Mesodermal cell (in vitro differentiated cells): ENCODE data around the gene CHST2.

ENCODE experiments used
- H3K27ac ChIP-seq: 2 replicates; pipeline ENCODE4 v1.7.0; 2013; ENCODE audit warnings: mild to moderate bottlenecking, low read depth, low read length, moderate library complexity; ENCODE audit not compliant: severe bottlenecking
- H3K36me3 ChIP-seq: 2 replicates; pipeline ENCODE4 v1.7.1; 2013; ENCODE audit warnings: mild to moderate bottlenecking, low read length, moderate library complexity; ENCODE audit not compliant: control insufficient read depth, insufficient read depth
- H3K4me1 ChIP-seq: one replicate; pipeline ENCODE4 v1.7.1; 2013; ENCODE audit warnings: mild to moderate bottlenecking, low read length; ENCODE audit not compliant: insufficient read depth, control insufficient read depth, poor library complexity, severe bottlenecking
- H3K4me3 ChIP-seq: 2 replicates; pipeline ENCODE4 v1.7.0; 2013; ENCODE audit warnings: low read length, control low read depth, mild to moderate bottlenecking; ENCODE audit not compliant: insufficient read depth, poor library complexity, severe bottlenecking; ENCODE audit errors: extremely low read depth
- H3K9me3 ChIP-seq: 2 replicates; pipeline ENCODE4 v1.7.1; 2013; ENCODE audit warnings: mild to moderate bottlenecking, low read length, moderate library complexity; ENCODE audit not compliant: control insufficient read depth
- WGBS, 2 experiments: methylation state at CpG; one replicate each; pipeline ENCODE4 v1.1.5; 2013; ENCODE audit warnings: missing lambda C conversion rate in 2 of 2; ENCODE audit not compliant: insufficient coverage in 2 of 2; 5-methylcytosine and 5-hydroxymethylcytosine counted together

CHST2 gene

DNA sequence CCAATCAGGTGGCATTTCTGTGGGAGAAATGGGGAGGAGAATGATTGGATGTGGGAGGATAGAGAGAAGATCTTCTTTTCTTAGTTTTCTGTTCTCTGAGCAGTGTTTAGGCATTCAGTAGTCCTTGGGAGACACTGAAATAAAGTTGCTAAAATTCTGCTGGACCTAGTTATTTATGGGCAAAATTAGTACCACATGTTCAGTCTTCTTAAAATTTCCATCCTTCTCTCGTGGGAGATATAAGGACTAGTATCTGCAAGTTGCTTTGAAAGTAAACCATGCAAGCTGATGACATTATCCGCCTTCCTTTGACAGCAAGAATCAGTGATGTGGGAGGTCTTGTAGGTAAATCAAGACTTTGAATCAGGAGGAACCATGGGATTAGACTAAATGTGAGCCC lies 19.9 kb upstream of the CHST2 start:
- Histone ChIP-seq H3K27ac (no peak overlapping the region), H3K4me3 (no peak overlapping the region), H3K9me3 (peaks cover 23% of the 10 kb centered on the region), H3K36me3 (no peaks in the 10 kb centered on the region), H3K4me1 (no peaks in the 10 kb centered on the region)
- WGBS, 2 experiments, result 100% methylated on average over 1 of the region's 2 CpGs; no CpG with 5 or more reads in 1 of the 2 experiments

DNA sequence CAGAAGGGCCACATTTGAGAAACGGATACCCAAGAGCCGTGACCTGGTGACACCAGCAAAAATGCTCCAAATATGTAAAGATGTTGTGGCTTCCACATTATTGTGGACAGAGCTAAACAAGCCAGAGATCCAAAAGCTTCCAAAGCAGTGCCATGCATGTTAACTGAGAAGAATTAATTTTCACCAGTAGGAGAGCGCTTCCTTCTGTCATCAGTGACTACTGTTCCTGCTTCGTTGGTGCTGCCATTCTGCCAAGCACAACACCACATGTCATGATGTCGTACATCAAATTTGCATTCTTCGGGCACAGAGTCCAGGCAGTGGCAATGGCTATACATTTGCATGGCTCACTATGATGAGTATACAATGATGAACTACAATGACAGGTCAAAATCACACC lies 19.1 kb upstream of the CHST2 start:
- peaks cover 27% of the 10 kb centered on the region for H3K9me3 ChIP-seq
- no peaks in the 10 kb centered on the region for H3K4me1 ChIP-seq
- no peak overlapping the region for H3K27ac ChIP-seq
- WGBS, 2 experiments, result 90 to 94% methylated on average over 5 to 6 of the region's 6 CpGs
- H3K36me3 ChIP-seq, result no peaks in the 10 kb centered on the region
- no peak overlapping the region for H3K4me3 ChIP-seq

DNA sequence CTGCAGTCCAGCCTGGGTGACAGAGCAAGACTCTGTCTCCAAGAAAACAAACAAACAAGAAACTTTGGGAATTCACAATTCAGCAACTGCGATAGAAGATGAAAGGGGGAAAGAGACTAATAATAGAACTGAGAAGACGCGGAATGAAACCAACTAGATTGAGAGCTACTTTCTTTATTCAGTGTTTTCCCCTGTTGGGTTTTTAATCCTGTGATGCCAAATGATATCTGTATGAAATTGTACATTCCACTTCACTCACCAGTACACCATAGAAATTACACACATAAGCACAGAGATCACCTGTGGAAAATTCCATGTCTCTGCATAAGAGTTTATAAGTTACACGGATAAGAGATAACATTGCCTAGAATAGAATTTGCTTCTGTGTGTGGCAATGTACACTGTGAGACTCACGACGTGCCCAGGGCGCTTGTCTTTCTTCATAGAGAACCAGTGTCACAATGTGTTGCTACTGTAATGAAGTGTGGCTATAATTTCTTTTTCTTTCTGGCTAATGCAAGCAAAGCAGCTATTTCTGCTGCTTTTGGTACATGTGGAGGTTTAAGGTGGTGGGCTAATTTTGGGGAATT lies 17.7 kb upstream of the CHST2 start:
- 90 to 97% methylated on average over 7 of the region's 7 CpGs for WGBS, 2 experiments
- Histone ChIP-seq H3K9me3 (peaks cover 26% of the 10 kb centered on the region), H3K4me3 (no peak overlapping the region), H3K36me3 (no peaks in the 10 kb centered on the region), H3K27ac (no peak overlapping the region), H3K4me1 (no peaks in the 10 kb centered on the region)

DNA sequence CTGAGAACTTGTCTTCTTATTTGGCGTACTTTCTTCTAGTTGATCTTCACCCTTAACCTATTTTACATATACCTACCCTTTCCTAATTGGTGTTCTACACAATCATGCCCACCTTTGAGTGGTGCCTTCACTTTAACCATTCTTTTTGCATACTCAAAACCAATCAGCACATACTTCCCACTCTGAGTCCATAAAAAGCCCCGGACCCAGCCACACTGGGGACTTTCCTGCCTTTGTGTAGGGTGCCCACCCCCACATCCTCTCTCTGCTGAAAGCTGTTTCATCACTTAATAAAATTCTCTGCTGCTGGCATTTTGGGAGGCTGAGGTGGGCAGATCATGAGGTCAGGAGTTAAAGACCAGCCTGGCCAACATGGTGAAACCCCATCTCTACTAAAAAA lies 15.9 kb upstream of the CHST2 start:
- H3K9me3 ChIP-seq, result peaks cover 29% of the 10 kb centered on the region
- no peak overlapping the region for H3K4me3 ChIP-seq
- 91 to 93% methylated on average over 1 to 2 of the region's 2 CpGs for WGBS, 2 experiments
- H3K36me3 ChIP-seq, result no peaks in the 10 kb centered on the region
- no peaks in the 10 kb centered on the region for H3K4me1 ChIP-seq
- no peak overlapping the region for H3K27ac ChIP-seq

DNA sequence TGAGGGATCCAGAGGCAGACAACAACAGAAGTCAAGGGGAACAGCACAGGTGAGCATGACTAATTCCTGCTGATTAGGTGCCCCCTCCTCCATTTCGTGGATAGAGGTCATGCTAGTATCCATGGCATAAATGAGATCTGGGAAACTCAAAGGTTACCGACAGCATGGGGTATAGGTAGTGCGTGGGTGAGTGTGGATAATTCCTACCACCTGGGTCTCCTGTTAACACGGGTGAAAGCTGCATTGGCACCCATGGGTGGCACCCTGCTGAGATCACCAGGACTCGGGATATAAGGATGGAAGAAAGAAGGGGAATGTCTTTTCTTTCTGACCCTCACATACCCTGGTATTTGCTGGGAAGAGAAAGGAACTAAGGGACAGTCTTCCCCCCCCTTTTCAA lies 14.4 kb upstream of the CHST2 start:
- WGBS, 2 experiments, result 74 to 79% methylated on average over 4 to 5 of the region's 5 CpGs
- H3K4me3 ChIP-seq, result no peak overlapping the region
- H3K4me1 ChIP-seq, result no peaks in the 10 kb centered on the region
- H3K36me3 ChIP-seq, result no peaks in the 10 kb centered on the region
- no peak overlapping the region for H3K27ac ChIP-seq
- peaks cover 30% of the 10 kb centered on the region for H3K9me3 ChIP-seq

DNA sequence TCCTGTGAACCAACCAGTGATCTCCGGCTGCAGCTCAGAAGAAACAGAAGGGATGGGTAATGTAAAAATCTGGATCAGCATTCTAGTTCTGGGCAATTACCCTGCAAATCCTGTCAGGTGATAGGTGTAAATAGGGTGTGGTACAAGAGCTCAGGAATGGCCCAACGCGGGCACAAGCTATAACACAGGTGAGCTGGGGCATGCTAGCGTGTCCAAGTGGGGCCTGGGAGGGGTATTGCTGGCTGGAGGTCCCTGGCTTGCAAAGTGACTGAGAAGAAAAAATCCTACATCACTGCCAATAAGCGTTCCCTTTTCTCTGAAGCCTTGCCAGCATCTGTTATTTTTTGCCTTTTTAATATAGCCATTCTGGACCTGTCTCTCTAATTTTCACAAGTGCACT lies 9.7 kb upstream of the CHST2 start:
- Histone ChIP-seq H3K27ac (no peak overlapping the region), H3K4me3 (no peak overlapping the region), H3K9me3 (peaks cover 22% of the 10 kb centered on the region), H3K36me3 (no peaks in the 10 kb centered on the region), H3K4me1 (no peaks in the 10 kb centered on the region)
- WGBS, 2 experiments, result 89 to 100% methylated on average over 1 to 2 of the region's 5 CpGs

DNA sequence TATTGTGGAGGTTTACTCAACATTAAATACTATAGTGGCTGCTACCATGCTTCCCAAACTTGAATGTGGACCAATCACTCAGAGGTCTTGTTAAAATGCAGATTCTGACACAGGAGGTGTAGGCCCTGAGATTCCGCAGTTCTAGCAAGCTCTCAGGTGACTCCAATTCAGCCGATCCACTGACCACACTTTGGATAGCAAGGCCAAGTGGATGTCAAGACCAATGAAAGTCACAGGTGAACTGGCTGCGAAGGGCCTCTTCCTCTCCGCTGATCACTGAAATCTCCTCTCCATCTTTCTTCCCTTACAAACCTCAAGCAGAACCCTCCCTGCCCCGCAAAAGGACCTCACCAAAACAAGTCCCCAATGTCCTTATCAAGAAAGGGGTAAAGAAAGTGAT lies 9.2 kb upstream of the CHST2 start:
- no peaks in the 10 kb centered on the region for H3K4me1 ChIP-seq
- H3K9me3 ChIP-seq, result peaks cover 17% of the 10 kb centered on the region
- no peaks in the 10 kb centered on the region for H3K36me3 ChIP-seq
- 87 to 100% methylated on average over 2 of the region's 5 CpGs for WGBS, 2 experiments
- H3K27ac ChIP-seq, result no peak overlapping the region
- H3K4me3 ChIP-seq, result no peak overlapping the region

DNA sequence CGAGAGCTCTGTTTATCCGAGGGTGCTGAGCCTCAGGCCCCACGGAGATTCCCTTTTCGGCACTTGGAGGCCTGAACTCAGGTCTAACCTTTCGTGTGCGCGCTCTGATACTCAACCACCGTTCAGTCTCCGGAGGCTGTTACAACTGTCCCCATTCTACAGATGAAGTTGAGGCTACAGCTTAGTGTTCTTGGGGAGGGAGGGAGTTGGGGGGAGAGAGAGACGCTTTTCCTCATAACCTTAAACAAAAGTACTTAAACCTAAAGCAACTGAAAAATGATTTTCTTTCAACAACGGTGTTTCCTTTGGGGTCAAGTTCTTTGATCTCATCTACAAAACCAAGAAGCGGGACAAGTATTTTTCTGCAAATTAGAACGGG lies 952 bp upstream of the CHST2 start:
- WGBS, 2 experiments, result 45 to 56% methylated on average over 5 to 7 of the region's 13 CpGs
- H3K9me3 ChIP-seq, result no peaks in the 10 kb centered on the region
- H3K36me3 ChIP-seq, result no peaks in the 10 kb centered on the region
- H3K27ac ChIP-seq, result no peak overlapping the region
- no peaks in the 10 kb centered on the region for H3K4me1 ChIP-seq
- H3K4me3 ChIP-seq, result peak overlapping the region; percentile 65

DNA sequence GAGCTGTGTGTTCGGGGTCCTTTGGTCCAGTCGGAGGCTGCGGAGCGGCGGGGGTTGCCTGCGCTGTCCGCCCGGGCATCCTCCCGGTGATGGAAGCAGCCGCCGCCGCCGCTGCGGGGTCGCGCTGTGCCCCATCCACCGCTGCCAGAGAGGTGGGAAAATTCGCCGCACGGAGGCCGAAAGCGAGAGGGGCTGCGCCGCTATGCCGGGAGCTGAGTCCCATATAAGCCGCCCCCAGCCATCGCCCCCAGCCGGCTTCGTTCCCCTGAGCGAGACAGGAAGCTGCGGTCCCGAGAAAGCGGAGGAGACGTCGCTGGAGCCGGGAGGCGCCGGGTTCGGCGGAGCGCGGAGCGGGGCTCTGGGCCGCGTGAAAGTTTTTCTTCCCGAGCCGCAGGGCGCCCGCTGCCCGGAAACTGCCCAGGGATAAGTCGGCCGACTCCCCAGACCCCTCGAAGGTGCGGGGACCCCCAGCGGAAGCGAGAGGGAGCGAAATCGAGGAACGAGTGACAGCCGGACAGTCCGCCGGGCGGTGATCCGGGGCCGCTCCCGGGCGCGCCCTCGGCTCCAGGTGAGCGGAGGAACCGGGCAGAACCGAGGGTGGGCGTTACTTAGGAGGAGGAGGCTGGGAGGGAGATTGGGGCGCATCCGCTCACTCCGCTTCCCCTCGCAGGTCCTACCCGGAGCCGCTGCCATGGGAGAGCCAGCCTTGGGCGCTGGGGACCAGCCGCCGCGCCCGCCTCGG lies 574 bp downstream of the CHST2 start:
- Histone ChIP-seq H3K4me1 (peaks cover 6% of the 10 kb centered on the region), H3K9me3 (no peaks in the 10 kb centered on the region), H3K27ac (no peak overlapping the region), H3K36me3 (no peaks in the 10 kb centered on the region), H3K4me3 (peak overlapping the region; percentile 65)
- 0% methylated on average over 51 to 80 of the region's 85 CpGs for WGBS, 2 experiments

DNA sequence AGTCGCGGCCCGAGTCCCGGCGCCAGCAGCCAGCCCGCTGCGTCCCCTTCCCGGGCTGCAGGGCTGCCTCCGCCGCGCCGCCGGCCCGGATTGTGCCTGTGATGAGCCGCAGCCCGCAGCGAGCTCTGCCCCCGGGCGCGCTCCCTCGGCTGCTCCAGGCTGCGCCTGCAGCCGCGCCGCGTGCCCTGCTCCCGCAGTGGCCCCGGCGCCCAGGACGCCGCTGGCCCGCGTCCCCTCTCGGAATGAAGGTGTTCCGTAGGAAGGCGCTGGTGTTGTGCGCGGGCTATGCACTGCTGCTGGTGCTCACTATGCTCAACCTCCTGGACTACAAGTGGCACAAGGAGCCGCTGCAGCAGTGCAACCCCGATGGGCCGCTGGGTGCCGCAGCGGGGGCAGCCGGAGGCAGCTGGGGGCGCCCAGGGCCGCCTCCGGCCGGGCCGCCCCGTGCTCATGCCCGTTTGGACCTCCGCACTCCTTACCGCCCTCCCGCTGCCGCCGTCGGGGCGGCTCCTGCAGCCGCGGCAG lies 1.2 kb downstream of the CHST2 start:
- Histone ChIP-seq H3K4me1 (peaks cover 9% of the 10 kb centered on the region), H3K36me3 (no peaks in the 10 kb centered on the region), H3K27ac (no peak overlapping the region), H3K4me3 (peak overlapping the region; percentile 65), H3K9me3 (no peaks in the 10 kb centered on the region)
- 1% methylated on average over 36 to 37 of the region's 60 CpGs for WGBS, 2 experiments
